Gastroesophageal sphincter (tissue), 4 donors: Measurements from ENCODE around the gene EMP1. TPM values are rescaled to one million over a fixed set of nuclear protein-coding genes. Genes with fewer than 3 reads are reported as not detected.

ENCODE experiments used
- ATAC-seq: fragments of 150-250 bp; one replicate; pipeline ENCODE4 v1.9.1; 2016; ENCODE audit warnings: mild to moderate bottlenecking, moderate library complexity
- H3K27ac ChIP-seq, 4 donors: fragments of 200-600 bp; sonication (generic) in 3 of 4; 1 replicate in 3 of 4; 2 replicates in 1 of 4; pipeline ENCODE4 v1.5.1; 2016 to 2019
- H3K27me3 ChIP-seq: fragments of 200-600 bp; sonication (generic); one replicate; pipeline ENCODE4 v1.5.1; 2019
- H3K36me3 ChIP-seq, 2 donors: fragments of 200-600 bp; sonication (generic); one replicate each; pipeline ENCODE4 v1.5.1; 2019; ENCODE audit warnings: control low read depth in 1 of 2
- H3K4me1 ChIP-seq, 3 donors: fragments of 200-600 bp; sonication (generic); 1 replicate in 2 of 3; 2 replicates in 1 of 3; pipeline ENCODE4 v1.5.1; 2016 to 2019; ENCODE audit warnings: control low read depth in 2 of 3
- H3K4me3 ChIP-seq, 2 donors: fragments of 200-600 bp; sonication (generic); one replicate each; pipeline ENCODE4 v1.5.1; 2019; ENCODE audit warnings: mild to moderate bottlenecking in 1 of 2, moderate library complexity in 1 of 2
- H3K9me3 ChIP-seq, 3 donors: fragments of 200-600 bp; sonication (generic); one replicate each; pipeline ENCODE4 v1.5.1; 2017 to 2019; ENCODE audit warnings: control low read depth in 2 of 3
- EP300 ChIP-seq: sonication (generic); formaldehyde crosslinking; IDR thresholded peaks from one replicate; pipeline ENCODE4 v1.6.1; 2017; ENCODE audit warnings: antibody characterized with exemption, mild to moderate bottlenecking
- POLR2A ChIP-seq, 2 donors: fragments of 450-650 bp; IDR thresholded peaks; one replicate each; pipeline ENCODE4 v1.6.1; 2017; ENCODE audit warnings: antibody characterized with exemption in 2 of 2, mild to moderate bottlenecking in 2 of 2, moderate library complexity in 1 of 2
- POLR2AphosphoS5 ChIP-seq: sonication (generic); formaldehyde crosslinking; IDR thresholded peaks from one replicate; pipeline ENCODE4 v1.6.1; 2017; ENCODE audit warnings: antibody characterized with exemption
- WGBS, 2 donors: methylation state at CpG; one replicate each; pipeline ENCODE4 v1.1.5; 2018; ENCODE audit warnings: low coverage in 1 of 2; 5-methylcytosine and 5-hydroxymethylcytosine counted together
- total RNA-seq, 4 donors: library from RNA; depleted of rRNA; stranded (reverse); fragments of >200 nt; gene quantifications; one replicate each; pipeline ENCODE4 v1.1.0, GENCODE V29; 2016
- TF ChIP-seq, protein P1 (sequence below), 4 experiments: fragments of 200-600 bp in 2 of 4; fragments of 450-650 bp in 2 of 4; sonication (generic) in 1 of 4; IDR thresholded peaks; one replicate each; pipeline ENCODE4 v1.5.1; 2017 to 2019; ENCODE audit warnings: antibody characterized with exemption in 4 of 4, mild to moderate bottlenecking in 2 of 4, moderate library complexity in 2 of 4

The EMP1 gene
- total RNA-seq, 4 donors from 2014 or later, result 50.0 to 482 (median 331) TPM

DNA sequence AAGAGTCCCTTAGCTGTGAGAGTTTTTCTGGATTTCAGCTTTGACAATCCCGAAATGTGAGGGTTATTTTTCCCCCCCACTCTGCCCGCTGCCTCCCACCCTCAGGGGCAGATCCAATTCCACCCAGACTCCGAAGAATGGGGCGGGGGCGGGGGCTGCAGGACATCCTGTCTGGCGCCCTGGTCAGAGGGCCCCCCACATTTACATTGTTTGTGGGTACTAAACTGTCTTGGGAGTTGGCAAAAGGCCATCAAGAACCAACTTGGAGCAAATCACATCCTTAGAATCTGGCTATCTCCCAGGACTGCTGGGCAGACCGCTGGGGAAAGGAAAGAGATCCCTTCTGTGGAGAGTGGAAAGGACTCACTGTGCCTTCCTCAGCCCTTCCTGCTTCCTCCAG, 2.4 kb downstream of the EMP1 start:
- WGBS, 2 donors, result 38 to 49% methylated on average over 2 to 4 of the region's 7 CpGs
- H3K4me3 ChIP-seq, result peak overlapping the region; percentile 56 to 70
- no peaks in the 10 kb centered on the region for H3K36me3 ChIP-seq
- no peak for ATAC-seq
- H3K27ac ChIP-seq, result peak overlapping the region; percentile 79 to 92 (median 85)
- peaks cover 0 to 78% (median 29%) of the 10 kb centered on the region in 3 donors for H3K4me1 ChIP-seq
- H3K27me3 ChIP-seq, result peaks cover 27% of the 10 kb centered on the region
- TF ChIP-seq, protein P1, sequence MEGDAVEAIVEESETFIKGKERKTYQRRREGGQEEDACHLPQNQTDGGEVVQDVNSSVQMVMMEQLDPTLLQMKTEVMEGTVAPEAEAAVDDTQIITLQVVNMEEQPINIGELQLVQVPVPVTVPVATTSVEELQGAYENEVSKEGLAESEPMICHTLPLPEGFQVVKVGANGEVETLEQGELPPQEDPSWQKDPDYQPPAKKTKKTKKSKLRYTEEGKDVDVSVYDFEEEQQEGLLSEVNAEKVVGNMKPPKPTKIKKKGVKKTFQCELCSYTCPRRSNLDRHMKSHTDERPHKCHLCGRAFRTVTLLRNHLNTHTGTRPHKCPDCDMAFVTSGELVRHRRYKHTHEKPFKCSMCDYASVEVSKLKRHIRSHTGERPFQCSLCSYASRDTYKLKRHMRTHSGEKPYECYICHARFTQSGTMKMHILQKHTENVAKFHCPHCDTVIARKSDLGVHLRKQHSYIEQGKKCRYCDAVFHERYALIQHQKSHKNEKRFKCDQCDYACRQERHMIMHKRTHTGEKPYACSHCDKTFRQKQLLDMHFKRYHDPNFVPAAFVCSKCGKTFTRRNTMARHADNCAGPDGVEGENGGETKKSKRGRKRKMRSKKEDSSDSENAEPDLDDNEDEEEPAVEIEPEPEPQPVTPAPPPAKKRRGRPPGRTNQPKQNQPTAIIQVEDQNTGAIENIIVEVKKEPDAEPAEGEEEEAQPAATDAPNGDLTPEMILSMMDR (IDR thresholded peaks at IDR 0.05), result no peak
- TF ChIP-seq EP300, result no peak
- no peak for TF ChIP-seq POLR2AphosphoS5
- no peak for TF ChIP-seq POLR2A (IDR thresholded peaks at IDR 0.05)
- no peaks in the 10 kb centered on the region for H3K9me3 ChIP-seq

DNA sequence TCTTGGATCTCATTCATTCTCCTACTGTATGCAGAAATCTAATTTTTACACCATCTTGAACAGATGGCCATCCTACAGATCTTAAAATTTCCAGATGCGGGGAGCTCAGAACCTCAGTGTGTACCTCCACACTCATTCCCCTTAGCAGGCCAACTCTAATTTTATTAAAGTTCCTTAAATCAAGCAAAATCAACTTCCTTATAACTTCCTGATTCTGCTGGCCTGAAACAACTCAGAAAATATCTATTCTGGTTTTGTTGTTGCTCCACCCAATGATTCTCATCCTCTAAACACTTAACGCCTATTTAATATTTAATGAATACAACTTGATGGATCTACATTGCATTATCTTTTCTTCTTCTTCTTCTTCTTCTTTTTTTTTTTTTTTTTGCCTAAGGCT, 3.1 kb downstream of the EMP1 start:
- H3K4me3 ChIP-seq, result peak overlapping the region in 1 of 2 donors; percentile 56
- peaks cover 0 to 78% (median 35%) of the 10 kb centered on the region in 3 donors for H3K4me1 ChIP-seq
- 57 to 59% methylated on average over 2 of the region's 2 CpGs for WGBS, 2 donors
- peak overlapping the region; percentile 79 to 92 (median 85) for H3K27ac ChIP-seq
- no peaks in the 10 kb centered on the region for H3K9me3 ChIP-seq
- no peak for TF ChIP-seq POLR2AphosphoS5
- TF ChIP-seq, protein P1 (IDR thresholded peaks at IDR 0.05), result no peak
- TF ChIP-seq POLR2A (IDR thresholded peaks at IDR 0.05), result no peak
- TF ChIP-seq EP300, result no peak
- ATAC-seq, result no peak
- H3K27me3 ChIP-seq, result peaks cover 29% of the 10 kb centered on the region
- no peaks in the 10 kb centered on the region for H3K36me3 ChIP-seq

DNA sequence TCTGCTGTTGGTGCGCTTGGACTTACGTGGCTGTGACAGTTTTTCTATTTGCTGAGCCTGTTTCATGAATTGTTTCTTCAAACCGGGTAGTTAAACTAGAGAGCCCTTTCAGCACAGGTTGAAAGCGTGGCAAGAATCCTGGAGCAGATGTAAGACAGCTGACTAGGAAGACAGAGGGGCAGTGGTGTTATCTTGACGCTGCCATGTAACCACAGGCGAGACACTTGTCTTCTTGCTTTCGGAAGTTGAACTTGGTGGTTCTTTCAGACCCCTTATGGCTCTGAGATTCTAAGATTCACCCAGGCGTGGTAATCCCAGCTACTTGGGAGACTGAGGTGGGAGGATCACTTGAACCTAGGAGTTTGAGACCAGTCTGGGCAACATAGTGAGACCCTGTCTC, 4.3 kb downstream of the EMP1 start:
- H3K4me1 ChIP-seq, result peaks cover 0 to 78% (median 32%) of the 10 kb centered on the region in 3 donors
- H3K9me3 ChIP-seq, result no peaks in the 10 kb centered on the region
- H3K4me3 ChIP-seq, result peak overlapping the region in 1 of 2 donors; percentile 28
- H3K27ac ChIP-seq, result peak overlapping the region in 3 of 4 donors; percentile 8 to 85 (median 64)
- 78 to 89% methylated on average over 7 of the region's 8 CpGs for WGBS, 2 donors
- ATAC-seq, result no peak
- TF ChIP-seq POLR2A (IDR thresholded peaks at IDR 0.05) (no peak), EP300 (no peak), POLR2AphosphoS5 (no peak)
- TF ChIP-seq, protein P1 (IDR thresholded peaks at IDR 0.05), result no peak
- H3K27me3 ChIP-seq, result peaks cover 29% of the 10 kb centered on the region
- H3K36me3 ChIP-seq, result no peaks in the 10 kb centered on the region

DNA sequence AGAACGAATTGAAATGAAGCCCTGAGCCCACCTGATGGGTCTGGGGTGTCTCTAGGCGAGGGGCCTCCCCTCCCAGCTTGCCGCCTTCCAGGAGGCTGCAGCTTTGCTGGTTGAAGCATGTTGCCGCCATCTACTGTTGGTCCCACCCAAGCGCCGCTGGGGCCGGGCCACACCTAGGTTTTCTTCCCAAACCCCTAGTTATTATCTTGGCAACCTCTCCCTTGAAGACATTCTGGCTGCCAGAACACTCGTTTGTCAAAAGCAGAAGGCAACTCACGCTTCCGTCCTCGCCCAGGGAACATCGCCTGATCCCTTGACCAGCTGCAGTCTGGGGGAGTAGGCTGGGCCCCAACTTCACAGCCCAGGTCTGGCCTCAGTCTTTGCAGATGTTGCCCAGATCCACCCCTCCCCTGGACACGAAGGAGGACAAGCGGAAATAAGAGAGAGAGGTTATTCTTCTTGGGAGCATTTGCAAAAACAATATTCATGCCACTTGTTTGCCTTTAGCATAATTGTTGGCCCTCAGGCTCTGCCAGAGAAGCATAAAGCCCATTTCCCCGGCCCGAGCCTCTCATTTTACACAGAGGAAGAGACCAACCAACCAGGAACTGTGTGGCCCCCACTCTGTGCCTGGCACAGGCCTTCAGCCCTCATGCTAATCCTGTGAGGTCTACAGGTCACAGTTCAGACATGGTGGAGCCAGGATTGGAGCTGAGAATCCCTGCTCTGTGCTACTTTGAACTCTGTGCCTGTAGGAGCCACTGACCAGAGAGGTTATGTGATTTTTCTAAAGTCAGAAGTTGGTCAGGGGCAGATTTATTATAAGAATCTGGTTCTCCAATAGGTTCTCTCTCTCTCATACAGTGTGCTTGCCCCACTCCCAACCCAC, 6.8 kb downstream of the EMP1 start:
- no peaks in the 10 kb centered on the region for H3K9me3 ChIP-seq
- peak overlapping the region in 1 of 2 donors; percentile 16 for H3K4me3 ChIP-seq
- no peak for TF ChIP-seq POLR2AphosphoS5
- TF ChIP-seq, protein P1 (IDR thresholded peaks at IDR 0.05), result peak in 3 of 4 experiments; percentile 7 to 48 (median 31)
- no peak for TF ChIP-seq EP300
- peak; percentile 59 for ATAC-seq
- H3K27me3 ChIP-seq, result peaks cover 29% of the 10 kb centered on the region
- H3K27ac ChIP-seq, result peak overlapping the region in 3 of 4 donors; percentile 64 to 85 (median 72)
- no peaks in the 10 kb centered on the region for H3K36me3 ChIP-seq
- 49% methylated on average over 8 of the region's 16 CpGs; no CpG with 5 or more reads in 1 of the 2 donors for WGBS, 2 donors
- peaks cover 0 to 92% (median 45%) of the 10 kb centered on the region in 3 donors for H3K4me1 ChIP-seq
